Heart left ventricle (tissue), 16 donors: Measurements from ENCODE around the gene XIAP. TPM values are rescaled to one million over a fixed set of nuclear protein-coding genes. Genes with fewer than 3 reads are reported as not detected.
A peak's percentile ranks its signal among the peaks of the same experiment; 100 is the strongest.

Experiments
- ATAC-seq, 4 donors: fragments of 200-7000 bp; cut with Tn5 transposase; one replicate each; pipeline ENCODE4 v1.9.1; 2020 to 2022; ENCODE audit warnings: moderate library complexity in 4 of 4, mild to moderate bottlenecking in 3 of 4, moderate number of reproducible peaks in 1 of 4
- DNase-seq, 5 donors: peaks; one replicate each; pipeline ENCODE4 v3.0.0-alpha.2; 2020
- H3K27ac ChIP-seq, 12 donors: fragments of 200-600 bp; sonication (generic) in 4 of 12; one replicate each; pipeline versions ENCODE4 v1.5.0 to v1.8.0; 2016 to 2022; ENCODE audit warnings: mild to moderate bottlenecking in 2 of 12
- H3K27me3 ChIP-seq, 9 donors: fragments of 200-600 bp; sonication (generic) in 2 of 9; one replicate each; pipeline versions ENCODE4 v1.5.1 to v1.8.0; 2016 to 2022; ENCODE audit warnings: mild to moderate bottlenecking in 3 of 9
- H3K36me3 ChIP-seq, 9 donors: fragments of 200-600 bp; sonication (generic) in 2 of 9; one replicate each; pipeline versions ENCODE4 v1.5.0 to v1.8.0; 2018 to 2022; ENCODE audit warnings: mild to moderate bottlenecking in 2 of 9
- H3K4me1 ChIP-seq, 12 donors: fragments of 200-600 bp; sonication (generic) in 4 of 12; one replicate each; pipeline versions ENCODE4 v1.5.0 to v1.8.0; 2016 to 2022; ENCODE audit warnings: mild to moderate bottlenecking in 3 of 12
- H3K4me3 ChIP-seq, 12 donors: fragments of 200-600 bp; sonication (generic) in 4 of 12; one replicate each; pipeline versions ENCODE4 v1.5.0 to v1.8.0; 2017 to 2022; ENCODE audit warnings: mild to moderate bottlenecking in 9 of 12, moderate library complexity in 4 of 12
- H3K9me3 ChIP-seq, 12 donors: fragments of 200-600 bp; sonication (generic) in 4 of 12; one replicate each; pipeline versions ENCODE4 v1.5.0 to v1.8.0; 2016 to 2022; ENCODE audit warnings: mild to moderate bottlenecking in 1 of 12
- CTCF ChIP-seq, 12 donors: fragments of 200-600 bp; sonication (generic) in 4 of 12; IDR thresholded peaks; one replicate each; pipeline versions ENCODE4 v1.5.0 to v1.8.0; 2018 to 2022; ENCODE audit warnings: antibody characterized with exemption in 12 of 12, mild to moderate bottlenecking in 5 of 12
- POLR2A ChIP-seq, 2 donors: fragments of 450-650 bp; IDR thresholded peaks; one replicate each; pipeline ENCODE4 v1.6.1; 2017; ENCODE audit warnings: antibody characterized with exemption in 2 of 2, mild to moderate bottlenecking in 2 of 2, moderate library complexity in 2 of 2
- WGBS, 4 donors: extraction: QIAGEN DNeasy Blood & Tissue Kit in 2 of 4; methylation state at CpG; one replicate each; pipeline versions ENCODE4 v1.1.5 to v1.1.7; 2013 to 2018; 5-methylcytosine and 5-hydroxymethylcytosine counted together
- intact Hi-C, 10 donors: fragments of 100-400 bp; cut with DNase I; formaldehyde crosslinking; loops; one replicate each; pipeline versions ENCODE4 v1.11.1 to v1.14.2; 2022
- polyA plus RNA-seq, 2 donors: library from polyadenylated mRNA; stranded (reverse); fragments of 200-250 nt; gene quantifications; one replicate each; pipeline ENCODE4 v1.2.3, GENCODE V29; 2013
- total RNA-seq, 9 donors: library from RNA; depleted of rRNA in 2 of 9; stranded (reverse); fragments of >200 nt in 2 of 9; fragmentation: NEBNext Ultra II Directional in 3 of 9; extraction: Animal tissue kit (Norgen Biotek cat#: 25700) in 3 of 9; gene quantifications; one replicate each; pipeline versions ENCODE4 v1.1.0 to v1.2.4, GENCODE V29; 2016 to 2023
- donor health status: ischemic (EF 13 %, LVEDD 7.1; RV severe dilation, severe dysfunction).
- donor health status: healthy with polysubstance abuse.
- donor health status: DM: no; HTN: yes; CAD: no.
- donor health status: DM: no; HTN: no; CAD: no.
- donor health status: ischemic (EF 25% LVEDD 6.9; RV normal size, moderate dysfunction).
- donor health status: ischemic (EF 25% LVEDD 5.7; RV mildly dilated, moderate dysfunction).
- donor health status: healthy.
- donor health status: DM: yes; HTN: yes; CAD: no.
- donor health status: ischemic (EF 35%, LVEDD 5.7; RV mildly dilated, moderate dysfunction).
- donor health status: nonischemic (EF 11% LVEDD 7.7; RV severe dilation, severe dysfunction).
- donor health status: DM: yes; HTN: yes; CAD: no.
- donor health status: PGD.
- donor health status: ischemic (EF 29% LVEDD 5.4; RV normal size, mild dysfunction).
- donor health status: nonischemic (EF 23%, LVEDD 6.1; RV moderate dilation, normal function).

XIAP gene
- total and polyA plus RNA-seq, 11 donors: 6.8 to 44.3 (median 23.9) TPM

GRCh38 chrX:123869488-123869887 is 9.6 kb downstream of the XIAP start:
- H3K4me1 ChIP-seq: peaks cover 0 to 9% (median 2%) of the 10 kb centered on the region in 12 donors
- no peaks in the 10 kb centered on the region for H3K36me3 ChIP-seq
- TF ChIP-seq CTCF (IDR thresholded peaks at IDR 0.05) (no peak), POLR2A (IDR thresholded peaks at IDR 0.05) (no peak)
- intact Hi-C loops: no loop called here
- no peak overlapping the region for H3K4me3 ChIP-seq
- no peak overlapping the region for H3K27ac ChIP-seq
- 83 to 97% (median 88%) methylated on average over 1 of the region's 1 CpG for WGBS, 4 donors
- no peak for DNase-seq
- no peak for ATAC-seq
- H3K27me3 ChIP-seq: no peaks in the 10 kb centered on the region
- no peaks in the 10 kb centered on the region for H3K9me3 ChIP-seq

DNA sequence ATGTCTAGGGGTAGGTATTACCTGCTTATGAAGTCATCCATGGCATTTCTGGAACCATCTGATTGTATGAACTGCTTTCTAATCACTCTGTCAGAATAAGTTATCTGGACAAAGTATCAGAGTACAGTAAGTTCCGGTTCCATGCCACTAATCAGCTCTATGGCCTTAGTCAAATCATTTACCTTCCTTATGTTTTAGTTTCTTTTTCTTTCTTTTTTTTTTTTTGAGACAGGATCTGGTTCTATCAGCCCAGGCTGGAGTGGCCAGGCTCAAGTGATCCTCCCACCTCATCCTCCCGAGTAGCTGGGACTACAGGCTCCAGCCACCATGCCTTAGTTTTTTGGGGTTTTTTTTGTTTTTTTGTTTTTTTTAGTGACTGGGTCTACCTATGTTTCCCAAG is 11.5 kb downstream of the XIAP start:
- H3K36me3 ChIP-seq: no peaks in the 10 kb centered on the region
- TF ChIP-seq CTCF (IDR thresholded peaks at IDR 0.05) (no peak), POLR2A (IDR thresholded peaks at IDR 0.05) (no peak)
- no peak overlapping the region for H3K4me3 ChIP-seq
- WGBS, 4 donors: 65 to 71% (median 68%) methylated on average over 2 of the region's 2 CpGs
- DNase-seq: no peak
- no peak for ATAC-seq
- intact Hi-C loops: no loop called here
- no peaks in the 10 kb centered on the region for H3K27me3 ChIP-seq
- H3K4me1 ChIP-seq: peaks cover 0 to 9% (median 2%) of the 10 kb centered on the region in 12 donors
- H3K9me3 ChIP-seq: no peaks in the 10 kb centered on the region
- H3K27ac ChIP-seq: no peak overlapping the region

GRCh38 chrX:123873956-123874355 is 14.1 kb downstream of the XIAP start:
- Histone ChIP-seq H3K27me3 (no peaks in the 10 kb centered on the region), H3K4me1 (peaks cover 0 to 27% (median 10%) of the 10 kb centered on the region in 12 donors), H3K27ac (no peak overlapping the region), H3K4me3 (no peak overlapping the region), H3K9me3 (no peaks in the 10 kb centered on the region), H3K36me3 (no peaks in the 10 kb centered on the region)
- ATAC-seq (peak in 1 of 4 donors; percentile 45), DNase-seq (no peak)
- intact Hi-C loops: no loop called here
- 81 to 97% (median 94%) methylated on average over 1 of the region's 1 CpG for WGBS, 4 donors
- TF ChIP-seq CTCF (IDR thresholded peaks at IDR 0.05) (no peak), POLR2A (IDR thresholded peaks at IDR 0.05) (no peak)

DNA sequence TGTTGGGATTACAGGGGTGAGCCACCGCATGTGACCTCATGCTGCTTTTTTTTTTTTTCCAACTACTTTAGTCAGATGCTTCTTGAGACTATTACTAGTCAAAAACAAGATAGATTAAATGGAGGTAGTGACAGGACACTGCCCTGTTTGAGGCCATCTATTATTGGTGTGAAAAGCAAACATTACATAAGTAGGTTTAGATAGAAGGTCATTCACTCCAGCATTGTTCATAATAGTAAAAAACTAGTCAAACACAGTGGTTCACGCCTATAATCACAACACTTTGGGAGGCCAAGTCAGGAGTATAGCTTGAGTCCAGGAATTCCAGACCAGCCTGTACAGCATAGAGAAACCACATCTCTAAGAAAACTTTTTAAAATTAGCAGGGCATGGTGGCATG is 16.3 kb downstream of the XIAP start:
- 79 to 97% (median 85%) methylated on average over 2 of the region's 2 CpGs for WGBS, 4 donors
- DNase-seq (no peak), ATAC-seq (no peak)
- no peak for TF ChIP-seq CTCF (IDR thresholded peaks at IDR 0.05)
- no peak for TF ChIP-seq POLR2A (IDR thresholded peaks at IDR 0.05)
- Histone ChIP-seq H3K4me3 (no peak overlapping the region), H3K27me3 (no peaks in the 10 kb centered on the region), H3K27ac (no peak overlapping the region), H3K9me3 (no peaks in the 10 kb centered on the region), H3K4me1 (peaks cover 0 to 27% (median 13%) of the 10 kb centered on the region in 12 donors), H3K36me3 (no peaks in the 10 kb centered on the region)
- intact Hi-C loops: no loop called here
